Measurements from ENCODE around the gene TLE4. TPM values are rescaled to one million over a fixed set of nuclear protein-coding genes. Genes with fewer than 3 reads are reported as not detected.
A peak's percentile ranks its signal among the peaks of the same experiment; 100 is the strongest.

TLE4 gene
- total RNA-seq, 1 donor from 2014 or later = 16.3 TPM

- no peak for DNase-seq (ENCODE audit: low read depth)
- H3K4me3 ChIP-seq (ENCODE audit: low read depth, low read length) = no peak overlapping the region
- TF ChIP-seq CTCF (conservative IDR thresholded peaks at IDR 0.05; ENCODE audit: low read depth, low read length) = no peak
Observed at GRCh38 chr9:79757074-79757473, 185.3 kb downstream of the TLE4 start.

GRCh38 chr9:79757881-79758669 is 186.3 kb downstream of the TLE4 start:
- no peak for DNase-seq (ENCODE audit: low read depth)
- peak; percentile 66 for TF ChIP-seq CTCF (conservative IDR thresholded peaks at IDR 0.05; ENCODE audit: low read depth, low read length)
- no peak overlapping the region for H3K4me3 ChIP-seq (ENCODE audit: low read depth, low read length)

GRCh38 chr9:79759460-79759859 is 187.7 kb downstream of the TLE4 start:
- DNase-seq (ENCODE audit: low read depth) = no peak
- no peak overlapping the region for H3K4me3 ChIP-seq (ENCODE audit: low read depth, low read length)
- TF ChIP-seq CTCF (conservative IDR thresholded peaks at IDR 0.05; ENCODE audit: low read depth, low read length) = no peak

GRCh38 chr9:79762070-79762469 is 190.3 kb downstream of the TLE4 start:
- DNase-seq (ENCODE audit: low read depth) = no peak
- no peak overlapping the region for H3K4me3 ChIP-seq (ENCODE audit: low read depth, low read length)
- TF ChIP-seq CTCF (conservative IDR thresholded peaks at IDR 0.05; ENCODE audit: low read depth, low read length) = no peak

- DNase-seq (ENCODE audit: low read depth) = no peak
- no peak for TF ChIP-seq CTCF (conservative IDR thresholded peaks at IDR 0.05; ENCODE audit: low read depth, low read length)
- no peak overlapping the region for H3K4me3 ChIP-seq (ENCODE audit: low read depth, low read length)
Observed at GRCh38 chr9:79763671-79764285, 192.0 kb downstream of the TLE4 start.

- peak; percentile 38 for DNase-seq (ENCODE audit: low read depth)
- no peak for TF ChIP-seq CTCF (conservative IDR thresholded peaks at IDR 0.05; ENCODE audit: low read depth, low read length)
- H3K4me3 ChIP-seq (ENCODE audit: low read depth, low read length) = no peak overlapping the region
Observed at GRCh38 chr9:79764374-79764773, 192.6 kb downstream of the TLE4 start.

All from epithelial cell of proximal tubule (primary cell).